ENCODE measurements around the gene C5orf47.

- TF ChIP-seq POLR2A (IDR thresholded peaks at IDR 0.05; ENCODE audit: low read length) (no peak), GATA1 (IDR thresholded peaks at IDR 0.05; ENCODE audit: low read depth, low read length) (no peak)
Observed at GRCh38 chr5:174052636-174053035, 63.7 kb downstream of the C5orf47 start.

All from erythroblast (primary cell).